AG09309 (cell line): ENCODE measurements around the gene B3GALNT2.
"Not testable (repeated sequence)": the region's sequence is repeated elsewhere in the genome, so short reads cannot be mapped to it uniquely, and the experiment has no call there.

ENCODE experiments used
- DNase-seq: peaks from one replicate; pipeline ENCODE4 v3.0.0-alpha.2; 2010; ENCODE audit warnings: low read depth
- H3K4me3 ChIP-seq: 2 replicates; pipeline ENCODE4 v1.5.1; 2011; ENCODE audit warnings: mild to moderate bottlenecking, low read depth, low read length, moderate library complexity; ENCODE audit not compliant: control insufficient read depth
- CTCF ChIP-seq: IDR thresholded peaks from 2 replicates; pipeline ENCODE4 v1.5.1; 2011; ENCODE audit warnings: mild to moderate bottlenecking, low read depth, low read length, inconsistent platforms; ENCODE audit not compliant: insufficient read depth, control insufficient read depth; ENCODE audit errors: missing control alignments

The B3GALNT2 gene

DNA sequence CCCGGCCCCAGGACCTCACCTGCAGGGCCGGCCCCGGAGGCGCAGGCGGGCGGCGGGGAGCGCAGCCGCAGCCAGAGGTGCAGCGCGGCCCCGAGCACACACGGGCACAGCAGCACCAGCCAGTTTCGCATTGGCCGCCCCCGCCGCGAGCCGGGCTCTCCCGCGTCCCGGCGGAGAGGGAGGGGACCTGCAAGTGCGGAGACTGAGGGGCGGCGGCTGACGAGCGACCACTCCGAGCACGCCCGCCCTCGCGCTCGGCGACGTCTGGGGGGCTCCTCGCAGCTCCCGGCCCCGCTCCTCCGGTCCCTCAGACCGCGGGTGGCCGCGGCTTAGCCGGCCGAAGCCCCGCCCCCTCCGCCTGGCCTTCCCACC is at the start of gene B3GALNT2:
B3GALNT2 (minus strand) TSS at position 331 of the 372 bp plus-strand sequence; CDS start at position 131, 200 bp downstream.
- no peak for DNase-seq
- H3K4me3 ChIP-seq, result peak within 1 kb of the TSS; percentile 74
- TF ChIP-seq CTCF, result no peak

DNA sequence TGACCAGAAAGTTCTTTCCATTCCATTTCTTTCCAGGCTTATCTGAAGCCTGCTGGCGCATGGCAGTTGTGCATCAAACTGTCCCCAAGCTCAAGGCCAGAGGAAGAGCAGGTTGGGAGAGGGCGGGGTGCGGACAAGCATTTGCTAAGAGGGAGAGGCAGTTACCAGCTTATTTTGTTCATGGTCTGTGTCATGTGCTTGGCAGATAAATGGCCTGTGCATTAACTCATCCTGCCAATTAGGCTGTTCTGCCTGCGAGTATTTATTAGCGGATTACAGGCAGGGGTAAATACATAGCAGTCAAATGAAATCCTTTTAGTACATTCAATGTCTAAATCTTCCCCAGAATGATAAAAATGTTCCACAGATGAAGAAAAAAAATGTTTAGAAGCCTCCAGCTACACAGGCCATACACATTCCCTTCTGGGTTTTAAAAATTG is 48.9 kb upstream of the B3GALNT2 start:
- no peak for TF ChIP-seq CTCF
- H3K4me3 ChIP-seq, result no peak overlapping the region
- DNase-seq, result no peak

- no peak for DNase-seq
- TF ChIP-seq CTCF, result no peak
- H3K4me3 ChIP-seq, result no peak overlapping the region
These were observed 48.0 kb upstream of the B3GALNT2 start for GRCh38 chr1:235552146-235552716.

GRCh38 chr1:235549351-235550139 is 45.3 kb upstream of the B3GALNT2 start:
- no peak overlapping the region for H3K4me3 ChIP-seq
- TF ChIP-seq CTCF, result no peak
- DNase-seq, result no peak

- not testable (repeated sequence) for H3K4me3 ChIP-seq, DNase-seq
These were observed 42.3 kb upstream of the B3GALNT2 start for GRCh38 chr1:235546369-235547155.

DNA sequence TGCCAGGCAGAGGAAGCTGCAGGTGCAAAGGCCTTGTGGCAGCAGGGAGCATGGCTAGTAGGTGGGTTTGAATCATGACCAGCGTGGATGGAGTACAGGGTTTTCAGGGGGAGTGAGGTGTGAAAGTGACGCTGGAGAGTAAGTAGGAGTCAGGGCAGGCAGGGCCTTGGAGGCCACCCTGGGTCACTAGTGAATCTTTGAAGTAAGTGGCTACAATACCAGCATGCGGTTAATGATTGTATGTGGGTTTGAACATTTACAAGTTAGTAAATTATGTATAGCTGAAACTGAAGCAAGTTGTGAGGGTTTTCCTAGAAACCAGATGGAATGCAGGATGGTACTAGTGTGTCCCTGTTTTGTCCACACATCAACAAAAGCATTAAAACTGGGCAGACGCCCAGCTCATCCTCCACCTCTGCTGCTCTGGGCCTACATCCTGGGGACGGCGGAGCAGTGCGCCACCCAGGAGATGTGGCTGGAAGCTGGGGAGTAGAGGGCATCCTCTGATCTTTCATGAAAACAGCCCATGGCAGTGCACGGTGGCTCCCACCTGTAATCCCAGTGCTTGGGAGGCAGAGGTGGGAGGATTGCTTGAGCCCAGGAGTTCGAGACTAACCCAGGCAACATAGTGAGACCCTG is 41.2 kb upstream of the B3GALNT2 start:
- H3K4me3 ChIP-seq, result no peak overlapping the region
- TF ChIP-seq CTCF, result no peak
- DNase-seq, result no peak

- not testable (repeated sequence) for H3K4me3 ChIP-seq, DNase-seq
These were observed 38.6 kb upstream of the B3GALNT2 start for GRCh38 chr1:235542845-235543244.
